CD14-positive monocyte (primary cell): ENCODE data around the gene PYM1. TPM values are rescaled to one million over a fixed set of nuclear protein-coding genes. Genes with fewer than 3 reads are reported as not detected.

ENCODE experiments used
- DNase-seq, 3 donors: peaks; one replicate each; pipeline ENCODE4 v3.0.0-alpha.2; 2011 to 2022
- H2AFZ ChIP-seq: 2 replicates; pipeline ENCODE4 v1.6.0; 2012; ENCODE audit warnings: mild to moderate bottlenecking, low read depth, low read length, inconsistent platforms; ENCODE audit not compliant: insufficient read depth, poor library complexity, severe bottlenecking
- H3K27ac ChIP-seq, 2 donors: 1 replicate in 1 of 2; 2 replicates in 1 of 2; pipeline ENCODE4 v1.5.1; 2012 to 2013; ENCODE audit warnings: low read length in 2 of 2, control low read depth in 1 of 2, inconsistent platforms in 1 of 2, low read depth in 1 of 2, mild to moderate bottlenecking in 1 of 2
- H3K27me3 ChIP-seq, 2 donors: one replicate each; pipeline versions ENCODE4 v1.6.0 to v1.6.1; 2011 to 2013; ENCODE audit warnings: low read length in 2 of 2; ENCODE audit not compliant: control insufficient read depth in 2 of 2, insufficient read depth in 2 of 2
- H3K36me3 ChIP-seq, 2 donors: replicated peaks in 1 of 2; 1 replicate in 1 of 2; 2 replicates in 1 of 2; pipeline versions ENCODE4 v1.5.1 to v1.6.1; 2012 to 2013; ENCODE audit warnings: low read length in 2 of 2, control low read depth in 1 of 2, inconsistent platforms in 1 of 2, mild to moderate bottlenecking in 1 of 2; ENCODE audit not compliant: insufficient read depth in 2 of 2, control insufficient read depth in 1 of 2
- H3K4me1 ChIP-seq, 2 donors: 1 replicate in 1 of 2; 2 replicates in 1 of 2; pipeline versions ENCODE4 v1.5.1 to v1.6.1; 2012 to 2013; ENCODE audit warnings: low read length in 2 of 2, control low read depth in 1 of 2, inconsistent platforms in 1 of 2, mild to moderate bottlenecking in 1 of 2, moderate library complexity in 1 of 2; ENCODE audit not compliant: insufficient read depth in 2 of 2, control insufficient read depth in 1 of 2
- H3K4me2 ChIP-seq: replicated peaks from 2 replicates; pipeline ENCODE3; 2012; ENCODE audit warnings: low read length, moderate library complexity, mild to moderate bottlenecking; ENCODE audit not compliant: poor library complexity, severe bottlenecking; ENCODE audit errors: extremely low read depth
- H3K4me3 ChIP-seq, 3 experiments: fragments of 200-600 bp in 1 of 3; sonication (generic) in 1 of 3; replicated peaks in 1 of 3; 1 replicate in 2 of 3; 2 replicates in 1 of 3; pipeline ENCODE4 v1.5.1; 2011 to 2013; ENCODE audit warnings: low read length in 3 of 3, mild to moderate bottlenecking in 3 of 3, control low read depth in 2 of 3, low read depth in 2 of 3, inconsistent platforms in 1 of 3, moderate library complexity in 1 of 3
- H3K79me2 ChIP-seq: 2 replicates; pipeline ENCODE4 v1.6.0; 2012; ENCODE audit warnings: mild to moderate bottlenecking, control low read depth, inconsistent platforms, low read length, moderate library complexity; ENCODE audit not compliant: insufficient read depth
- H3K9ac ChIP-seq: 2 replicates; pipeline ENCODE4 v1.6.0; 2017; ENCODE audit warnings: low read length, mild to moderate bottlenecking; ENCODE audit not compliant: insufficient read depth, poor library complexity, severe bottlenecking
- H3K9me3 ChIP-seq, 2 donors: replicated peaks in 1 of 2; 1 replicate in 1 of 2; 2 replicates in 1 of 2; pipeline versions ENCODE4 v1.5.1 to v1.6.1; 2012 to 2013; ENCODE audit warnings: low read length in 2 of 2, control low read depth in 1 of 2; ENCODE audit not compliant: control insufficient read depth in 1 of 2, insufficient read depth in 1 of 2
- H4K20me1 ChIP-seq: 2 replicates; pipeline ENCODE4 v1.6.0; 2012; ENCODE audit warnings: mild to moderate bottlenecking, low read length, control low read depth, moderate library complexity; ENCODE audit not compliant: insufficient read depth
- H3K27ac Mint-ChIP-seq, 7 donors: one replicate each; pipeline ENCODE4 v1.8.0; 2020; ENCODE audit warnings: mild to moderate bottlenecking in 7 of 7, mixed read lengths in 7 of 7, moderate library complexity in 6 of 7, inconsistent platforms in 2 of 7
- H3K27me3 Mint-ChIP-seq, 3 donors: one replicate each; pipeline ENCODE4 v1.8.0; 2021 to 2022; ENCODE audit warnings: low read depth in 3 of 3, mild to moderate bottlenecking in 3 of 3, mixed read lengths in 3 of 3, moderate library complexity in 3 of 3, inconsistent platforms in 1 of 3
- H3K36me3 Mint-ChIP-seq, 2 donors: one replicate each; pipeline ENCODE4 v1.8.0; 2020; ENCODE audit warnings: mixed read lengths in 2 of 2, inconsistent platforms in 1 of 2, mild to moderate bottlenecking in 1 of 2
- H3K4me1 Mint-ChIP-seq: one replicate; pipeline ENCODE4 v1.8.0; 2020; ENCODE audit warnings: mild to moderate bottlenecking, mixed read lengths
- H3K4me3 Mint-ChIP-seq, 2 donors: one replicate each; pipeline ENCODE4 v1.8.0; 2020; ENCODE audit warnings: mild to moderate bottlenecking in 2 of 2, mixed read lengths in 2 of 2, moderate library complexity in 1 of 2
- H3K9me3 Mint-ChIP-seq, 7 donors: one replicate each; pipeline ENCODE4 v1.8.0; 2020 to 2022; ENCODE audit warnings: mixed read lengths in 7 of 7, mild to moderate bottlenecking in 6 of 7, moderate library complexity in 6 of 7, inconsistent platforms in 2 of 7
- WGBS: methylation state at CpG from one replicate; pipeline ENCODE4 v1.1.5; 2013; ENCODE audit warnings: missing lambda C conversion rate; ENCODE audit not compliant: insufficient coverage; 5-methylcytosine and 5-hydroxymethylcytosine counted together
- intact Hi-C, 2 donors: fragments of 100-400 bp; cut with micrococcal nuclease; formaldehyde crosslinking; loops; one replicate each; pipeline versions ENCODE4 v1.15.0 to v1.15.1; 2023
- polyA plus RNA-seq, 3 donors: library from polyadenylated mRNA; depleted of rRNA in 1 of 3; unstranded in 2 of 3; stranded (reverse) in 1 of 3; fragments of 300-500 nt in 2 of 3; fragments of >200 nt in 1 of 3; fragmentation: Illumina TruSeq in 2 of 3; gene quantifications; 1 replicate in 2 of 3; 2 replicates in 1 of 3; pipeline ENCODE4 v1.2.3, GENCODE V29; 2012 to 2021
- TF ChIP-seq, protein P1 (sequence below): fragments of 200-600 bp; IDR thresholded peaks from one replicate; pipeline ENCODE4 v1.8.0; 2022; ENCODE audit warnings: antibody characterized with exemption, mild to moderate bottlenecking

The PYM1 gene
- polyA plus RNA-seq, 3 donors = 17.3 to 47.1 (median 39.5) TPM

DNA sequence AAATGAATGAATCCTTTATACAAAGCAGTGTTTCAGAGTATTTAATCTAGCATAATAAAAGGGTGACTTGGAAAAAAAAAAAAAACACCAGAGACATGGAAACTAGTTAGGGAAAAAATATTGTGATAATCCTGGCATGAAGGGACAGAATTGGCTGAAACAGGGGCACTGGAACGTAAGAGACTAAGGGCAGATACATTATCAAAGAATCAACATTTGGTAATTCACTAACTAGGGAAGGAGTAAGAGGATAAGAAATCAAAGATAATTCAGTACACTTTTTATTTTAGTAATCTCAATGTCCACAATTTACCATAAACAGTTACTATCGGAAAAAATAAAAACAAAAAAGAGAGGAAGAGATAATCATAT is 18.2 kb downstream of the PYM1 start:
- Mint-ChIP-seq H3K4me3 (no peak overlapping the region), H3K27ac (peak overlapping the region in 1 of 7 donors; percentile 49)
- no peak overlapping the region for H3K4me2 ChIP-seq

DNA sequence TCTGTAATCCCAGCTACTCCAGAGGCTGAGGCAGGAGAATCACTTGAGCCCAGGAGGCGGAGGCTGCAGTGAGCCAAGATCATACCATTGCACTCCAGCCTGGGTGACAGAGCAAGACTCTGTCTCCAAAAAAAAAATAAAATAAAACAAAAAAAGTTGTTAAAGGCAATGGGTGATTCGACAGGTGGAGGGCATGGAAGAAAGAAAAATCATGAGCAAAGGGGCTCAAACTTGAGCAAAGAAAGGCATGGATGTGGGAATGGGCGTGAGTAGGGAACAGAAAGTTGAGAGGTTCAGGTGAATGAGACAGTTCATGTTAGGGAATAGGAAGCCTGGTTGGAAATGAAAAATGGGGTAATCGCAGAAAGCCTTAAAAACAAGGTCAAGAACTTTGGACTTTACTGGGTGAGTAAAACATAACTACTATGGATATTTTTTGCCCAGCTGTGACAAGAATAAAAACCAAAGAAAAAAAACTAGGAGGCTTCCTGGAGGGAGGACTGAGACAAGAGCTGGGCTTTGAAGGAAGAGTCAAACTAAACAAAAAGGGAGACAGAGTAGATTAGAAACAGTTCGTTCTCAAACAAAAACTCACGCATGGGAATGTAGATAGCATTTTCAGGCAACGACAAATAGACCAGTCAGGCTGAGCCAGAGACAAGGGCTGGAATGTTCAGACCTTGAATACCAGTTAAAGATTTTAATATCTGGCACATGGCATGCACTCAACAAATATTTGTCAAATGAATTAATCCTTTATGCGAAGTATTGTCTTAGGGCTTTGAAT is 18.8 kb downstream of the PYM1 start:
- H4K20me1 ChIP-seq = peaks cover 8% of the 10 kb centered on the region
- Mint-ChIP-seq H3K4me1 (peaks cover 4% of the 10 kb centered on the region), H3K9me3 (peaks cover 0 to 2% (median 0%) of the 10 kb centered on the region in 7 donors), H3K27me3 (peaks cover 0 to 3% (median 0%) of the 10 kb centered on the region in 3 donors), H3K27ac (peak overlapping the region in 2 of 7 donors; percentile 0 to 38), H3K36me3 (peaks cover 13 to 20% of the 10 kb centered on the region in 2 donors), H3K4me3 (no peak overlapping the region)
- no peak overlapping the region for H3K27ac ChIP-seq
- WGBS = 100% methylated on average over 6 of the region's 8 CpGs
- peaks cover 46% of the 10 kb centered on the region for H3K79me2 ChIP-seq
- intact Hi-C loops = no loop called here
- no peaks in the 10 kb centered on the region for H3K9me3 ChIP-seq
- no peak overlapping the region for H3K4me2 ChIP-seq
- no peaks in the 10 kb centered on the region for H3K4me1 ChIP-seq
- H2AFZ ChIP-seq = no peak overlapping the region
- no peak overlapping the region for H3K9ac ChIP-seq
- H3K4me3 ChIP-seq = no peak overlapping the region
- H3K36me3 ChIP-seq = peaks cover 11 to 18% of the 10 kb centered on the region in 2 donors
- TF ChIP-seq, protein P1, sequence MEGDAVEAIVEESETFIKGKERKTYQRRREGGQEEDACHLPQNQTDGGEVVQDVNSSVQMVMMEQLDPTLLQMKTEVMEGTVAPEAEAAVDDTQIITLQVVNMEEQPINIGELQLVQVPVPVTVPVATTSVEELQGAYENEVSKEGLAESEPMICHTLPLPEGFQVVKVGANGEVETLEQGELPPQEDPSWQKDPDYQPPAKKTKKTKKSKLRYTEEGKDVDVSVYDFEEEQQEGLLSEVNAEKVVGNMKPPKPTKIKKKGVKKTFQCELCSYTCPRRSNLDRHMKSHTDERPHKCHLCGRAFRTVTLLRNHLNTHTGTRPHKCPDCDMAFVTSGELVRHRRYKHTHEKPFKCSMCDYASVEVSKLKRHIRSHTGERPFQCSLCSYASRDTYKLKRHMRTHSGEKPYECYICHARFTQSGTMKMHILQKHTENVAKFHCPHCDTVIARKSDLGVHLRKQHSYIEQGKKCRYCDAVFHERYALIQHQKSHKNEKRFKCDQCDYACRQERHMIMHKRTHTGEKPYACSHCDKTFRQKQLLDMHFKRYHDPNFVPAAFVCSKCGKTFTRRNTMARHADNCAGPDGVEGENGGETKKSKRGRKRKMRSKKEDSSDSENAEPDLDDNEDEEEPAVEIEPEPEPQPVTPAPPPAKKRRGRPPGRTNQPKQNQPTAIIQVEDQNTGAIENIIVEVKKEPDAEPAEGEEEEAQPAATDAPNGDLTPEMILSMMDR = no peak
- no peaks in the 10 kb centered on the region for H3K27me3 ChIP-seq
- DNase-seq = no peak

More for the DNA sequence above, 18.2 kb downstream of the PYM1 start:
- WGBS = no CpG with 5 or more reads among the region's 2 CpGs
- Histone ChIP-seq H3K36me3 (peaks cover 17 to 24% of the 10 kb centered on the region in 2 donors), H3K9ac (no peak overlapping the region), H3K9me3 (no peaks in the 10 kb centered on the region), H3K27me3 (no peaks in the 10 kb centered on the region), H2AFZ (no peak overlapping the region), H3K27ac (no peak overlapping the region), H3K4me3 (no peak overlapping the region), H3K79me2 (peaks cover 51% of the 10 kb centered on the region), H3K4me1 (peaks cover 0 to 1% of the 10 kb centered on the region in 2 donors), H4K20me1 (peaks cover 14% of the 10 kb centered on the region)
- intact Hi-C loops = no loop called here
- no peak for DNase-seq
- Mint-ChIP-seq H3K36me3 (peaks cover 19 to 25% of the 10 kb centered on the region in 2 donors), H3K27me3 (peaks cover 0 to 2% (median 0%) of the 10 kb centered on the region in 3 donors), H3K4me1 (peaks cover 6% of the 10 kb centered on the region), H3K9me3 (peaks cover 0 to 2% (median 0%) of the 10 kb centered on the region in 7 donors)
- TF ChIP-seq, protein P1 = no peak
